ENCODE results near the gene ROR1.

DNA sequence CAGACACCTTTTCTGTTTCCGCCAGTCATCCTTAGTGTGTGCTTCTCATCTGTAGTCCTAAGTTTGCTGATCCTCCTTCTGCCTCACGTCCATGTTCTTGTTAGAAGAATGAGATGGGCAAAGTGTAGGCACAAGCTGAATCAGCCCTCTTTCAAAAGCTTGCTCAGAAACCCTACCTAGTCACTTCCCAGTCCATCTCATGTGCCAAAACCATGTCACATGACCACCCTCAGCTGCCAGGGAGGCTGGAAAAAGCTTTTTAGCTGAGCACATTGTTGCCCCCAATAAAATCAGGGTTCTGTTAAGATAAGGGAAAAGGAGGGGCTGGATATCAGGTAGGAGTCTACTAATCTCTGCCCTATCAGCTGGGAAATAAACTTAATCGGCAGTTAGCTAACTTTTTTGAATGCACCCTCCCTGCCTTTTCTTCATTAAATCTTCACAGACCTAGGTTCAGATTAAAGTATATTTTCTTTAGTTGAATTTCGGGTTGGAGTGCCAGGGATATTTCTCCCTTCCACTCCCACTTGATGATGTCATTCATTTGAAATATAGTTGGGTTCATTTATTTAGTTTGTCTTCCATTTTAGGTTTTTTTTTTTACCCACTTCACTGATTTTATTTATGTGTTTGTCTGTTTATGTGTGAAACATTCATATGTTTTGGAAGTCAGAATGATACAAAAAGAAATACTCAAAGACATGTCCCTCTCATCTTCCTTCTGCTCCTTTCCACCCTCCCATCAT, 129.2 kb downstream of the ROR1 start:
- TF ChIP-seq, protein P1, sequence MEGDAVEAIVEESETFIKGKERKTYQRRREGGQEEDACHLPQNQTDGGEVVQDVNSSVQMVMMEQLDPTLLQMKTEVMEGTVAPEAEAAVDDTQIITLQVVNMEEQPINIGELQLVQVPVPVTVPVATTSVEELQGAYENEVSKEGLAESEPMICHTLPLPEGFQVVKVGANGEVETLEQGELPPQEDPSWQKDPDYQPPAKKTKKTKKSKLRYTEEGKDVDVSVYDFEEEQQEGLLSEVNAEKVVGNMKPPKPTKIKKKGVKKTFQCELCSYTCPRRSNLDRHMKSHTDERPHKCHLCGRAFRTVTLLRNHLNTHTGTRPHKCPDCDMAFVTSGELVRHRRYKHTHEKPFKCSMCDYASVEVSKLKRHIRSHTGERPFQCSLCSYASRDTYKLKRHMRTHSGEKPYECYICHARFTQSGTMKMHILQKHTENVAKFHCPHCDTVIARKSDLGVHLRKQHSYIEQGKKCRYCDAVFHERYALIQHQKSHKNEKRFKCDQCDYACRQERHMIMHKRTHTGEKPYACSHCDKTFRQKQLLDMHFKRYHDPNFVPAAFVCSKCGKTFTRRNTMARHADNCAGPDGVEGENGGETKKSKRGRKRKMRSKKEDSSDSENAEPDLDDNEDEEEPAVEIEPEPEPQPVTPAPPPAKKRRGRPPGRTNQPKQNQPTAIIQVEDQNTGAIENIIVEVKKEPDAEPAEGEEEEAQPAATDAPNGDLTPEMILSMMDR (IDR thresholded peaks at IDR 0.05): no peak
- TF ChIP-seq JUND (IDR thresholded peaks at IDR 0.05): no peak
- TF ChIP-seq TAF1 (IDR thresholded peaks at IDR 0.05; ENCODE audit: borderline replicate concordance, low read depth, low read length): no peak
- no peak for TF ChIP-seq TCF12 (IDR thresholded peaks at IDR 0.05)
- no peak for TF ChIP-seq RXRA (IDR thresholded peaks at IDR 0.05; ENCODE audit: borderline replicate concordance, low read depth)
- no peak for TF ChIP-seq POLR2AphosphoS5 (IDR thresholded peaks at IDR 0.05; ENCODE audit: low read depth, low read length)
- no peak for TF ChIP-seq RFX5 (IDR thresholded peaks at IDR 0.05; ENCODE audit: low read length)
- TF ChIP-seq MXI1 (IDR thresholded peaks at IDR 0.05; ENCODE audit: low read depth, low read length): no peak
- TF ChIP-seq SIN3A (IDR thresholded peaks at IDR 0.05; ENCODE audit: borderline replicate concordance, low read depth, low read length): no peak
- TF ChIP-seq, protein P2, sequence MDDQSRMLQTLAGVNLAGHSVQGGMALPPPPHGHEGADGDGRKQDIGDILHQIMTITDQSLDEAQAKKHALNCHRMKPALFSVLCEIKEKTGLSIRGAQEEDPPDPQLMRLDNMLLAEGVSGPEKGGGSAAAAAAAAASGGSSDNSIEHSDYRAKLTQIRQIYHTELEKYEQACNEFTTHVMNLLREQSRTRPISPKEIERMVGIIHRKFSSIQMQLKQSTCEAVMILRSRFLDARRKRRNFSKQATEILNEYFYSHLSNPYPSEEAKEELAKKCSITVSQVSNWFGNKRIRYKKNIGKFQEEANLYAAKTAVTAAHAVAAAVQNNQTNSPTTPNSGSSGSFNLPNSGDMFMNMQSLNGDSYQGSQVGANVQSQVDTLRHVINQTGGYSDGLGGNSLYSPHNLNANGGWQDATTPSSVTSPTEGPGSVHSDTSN (IDR thresholded peaks at IDR 0.05): no peak
- TF ChIP-seq, protein P3, sequence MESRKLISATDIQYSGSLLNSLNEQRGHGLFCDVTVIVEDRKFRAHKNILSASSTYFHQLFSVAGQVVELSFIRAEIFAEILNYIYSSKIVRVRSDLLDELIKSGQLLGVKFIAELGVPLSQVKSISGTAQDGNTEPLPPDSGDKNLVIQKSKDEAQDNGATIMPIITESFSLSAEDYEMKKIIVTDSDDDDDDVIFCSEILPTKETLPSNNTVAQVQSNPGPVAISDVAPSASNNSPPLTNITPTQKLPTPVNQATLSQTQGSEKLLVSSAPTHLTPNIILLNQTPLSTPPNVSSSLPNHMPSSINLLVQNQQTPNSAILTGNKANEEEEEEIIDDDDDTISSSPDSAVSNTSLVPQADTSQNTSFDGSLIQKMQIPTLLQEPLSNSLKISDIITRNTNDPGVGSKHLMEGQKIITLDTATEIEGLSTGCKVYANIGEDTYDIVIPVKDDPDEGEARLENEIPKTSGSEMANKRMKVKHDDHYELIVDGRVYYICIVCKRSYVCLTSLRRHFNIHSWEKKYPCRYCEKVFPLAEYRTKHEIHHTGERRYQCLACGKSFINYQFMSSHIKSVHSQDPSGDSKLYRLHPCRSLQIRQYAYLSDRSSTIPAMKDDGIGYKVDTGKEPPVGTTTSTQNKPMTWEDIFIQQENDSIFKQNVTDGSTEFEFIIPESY (IDR thresholded peaks at IDR 0.05; ENCODE audit: borderline replicate concordance, low read depth): no peak
